Renal cortical epithelial cell (primary cell): ENCODE data around the gene POLN. TPM values are rescaled to one million over a fixed set of nuclear protein-coding genes. Genes with fewer than 3 reads are reported as not detected.

Source experiments
- DNase-seq: peaks from one replicate; pipeline ENCODE4 v3.0.0-alpha.2; 2011; ENCODE audit warnings: low read depth
- total RNA-seq: library from RNA; depleted of rRNA; stranded (reverse); fragments of >200 nt; gene quantifications from 2 replicates; pipeline ENCODE4 v1.2.3, GENCODE V29; 2014

The POLN gene
- total RNA-seq, 1 donor from 2014 or later: 5.5 TPM

- no peak for DNase-seq
These were observed 170.5 kb downstream of the POLN start for GRCh38 chr4:2071252-2071911.

- no peak for DNase-seq
These were observed 171.3 kb downstream of the POLN start for GRCh38 chr4:2070421-2071251.

DNA sequence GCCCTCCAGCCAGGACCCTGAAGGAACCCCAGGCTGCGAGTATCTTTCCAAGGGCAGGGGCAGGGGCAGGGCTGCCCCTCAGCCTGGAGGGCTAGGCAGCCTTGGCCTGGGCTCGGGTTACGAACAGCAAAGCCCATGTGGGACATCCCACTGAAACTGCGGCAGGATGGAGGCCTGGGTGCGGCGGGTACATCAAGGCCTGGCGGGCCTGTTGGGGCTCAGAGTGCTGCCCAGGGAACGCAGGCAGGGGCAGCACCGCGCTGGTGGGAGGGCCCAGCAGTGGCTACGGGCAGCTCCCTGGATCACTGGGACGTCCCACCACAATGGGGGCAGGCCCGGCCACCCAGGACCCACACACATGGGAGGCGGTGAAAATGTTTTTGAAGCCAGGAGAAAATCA is 171.9 kb downstream of the POLN start:
- DNase-seq: no peak

DNA sequence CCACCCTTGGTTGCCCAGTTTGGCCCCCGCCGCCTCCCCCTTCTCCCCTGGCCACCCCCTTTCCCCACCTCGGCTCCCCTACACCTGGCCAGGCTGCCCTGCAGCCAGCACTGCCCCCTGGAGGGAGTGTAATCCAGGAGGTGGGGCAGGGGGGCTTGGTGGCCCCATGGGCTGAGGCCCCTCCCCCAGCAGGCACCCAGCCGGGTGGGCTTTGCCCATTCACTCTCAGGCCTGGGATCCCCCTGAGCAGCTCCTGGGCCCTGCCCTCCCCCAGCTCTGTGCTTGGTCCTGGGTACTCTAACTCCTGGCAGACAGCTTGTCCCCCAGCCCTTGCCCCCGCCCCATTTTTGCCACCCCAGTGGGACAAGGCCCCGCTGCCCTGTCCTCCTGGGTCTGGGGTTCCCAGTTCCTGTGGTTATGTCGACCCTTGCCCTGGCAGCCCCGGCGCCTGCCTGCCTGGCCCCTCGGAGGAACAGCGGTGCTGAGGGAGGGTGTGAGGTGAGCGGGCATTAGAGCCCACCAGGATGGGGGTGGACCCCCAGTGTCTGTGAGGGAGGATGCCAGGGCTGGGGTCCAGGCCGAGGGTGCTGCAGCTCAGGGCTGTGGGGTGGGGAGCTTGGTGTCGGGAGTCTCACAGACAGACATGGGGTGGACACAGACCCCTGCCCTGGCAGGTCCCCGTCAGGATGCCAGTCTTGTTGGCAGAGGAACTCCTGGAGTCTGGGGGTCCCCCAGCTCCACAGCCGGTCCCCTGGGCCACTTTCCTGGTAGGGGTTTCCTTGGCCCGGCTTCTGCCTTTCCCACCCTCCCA is 172.6 kb downstream of the POLN start:
- DNase-seq: no peak

GRCh38 chr4:2068566-2068965 is 173.4 kb downstream of the POLN start:
- DNase-seq: no peak

DNA sequence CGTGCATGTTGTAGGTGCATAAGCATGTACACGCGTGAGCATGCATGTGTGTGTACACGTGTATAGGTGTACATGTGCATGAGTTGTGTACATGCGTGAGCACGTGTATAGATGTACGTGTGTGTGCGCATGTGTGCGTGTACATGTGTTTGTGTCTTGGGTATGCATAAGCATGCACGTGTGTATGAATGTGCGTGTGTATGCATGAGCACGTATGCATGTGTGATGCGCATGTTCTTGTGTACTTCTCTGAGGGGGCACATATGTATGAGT is 173.8 kb downstream of the POLN start:
- DNase-seq: no peak

- no peak for DNase-seq
These were observed 174.3 kb downstream of the POLN start for GRCh38 chr4:2067446-2068197.

- DNase-seq: no peak
These were observed 175.1 kb downstream of the POLN start for GRCh38 chr4:2066571-2067445.

DNA sequence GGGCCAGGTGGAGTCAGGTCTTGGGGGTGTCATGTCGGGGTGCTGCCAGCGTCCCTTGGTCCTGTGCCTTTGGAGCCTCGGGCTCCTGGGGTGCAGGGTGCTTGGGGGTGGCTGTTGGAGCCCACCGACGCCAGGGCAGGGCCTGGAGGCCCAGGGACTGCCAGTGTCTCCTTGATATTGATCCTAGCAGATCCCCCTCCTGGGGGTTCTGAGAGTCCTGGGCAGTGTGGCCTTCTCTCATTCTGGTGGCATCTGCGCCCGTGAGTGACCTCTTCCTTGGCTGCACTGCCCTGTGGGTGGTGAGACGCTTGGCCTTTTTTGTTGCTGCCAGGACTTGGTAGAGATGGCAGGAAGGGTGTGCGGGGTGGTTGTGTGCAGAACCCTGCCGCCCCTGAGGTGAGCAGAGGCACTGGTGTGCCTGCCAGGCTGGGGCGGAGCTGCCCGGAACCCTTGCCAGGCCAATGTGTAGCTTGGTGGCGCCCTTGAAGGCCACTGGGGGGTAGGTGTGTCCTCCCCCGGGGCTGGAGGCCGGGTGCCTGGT is 175.8 kb downstream of the POLN start:
- no peak for DNase-seq

GRCh38 chr4:2065106-2065930 is 176.6 kb downstream of the POLN start:
- DNase-seq: no peak

GRCh38 chr4:2064276-2064991 is 177.5 kb downstream of the POLN start:
- DNase-seq: no peak

DNA sequence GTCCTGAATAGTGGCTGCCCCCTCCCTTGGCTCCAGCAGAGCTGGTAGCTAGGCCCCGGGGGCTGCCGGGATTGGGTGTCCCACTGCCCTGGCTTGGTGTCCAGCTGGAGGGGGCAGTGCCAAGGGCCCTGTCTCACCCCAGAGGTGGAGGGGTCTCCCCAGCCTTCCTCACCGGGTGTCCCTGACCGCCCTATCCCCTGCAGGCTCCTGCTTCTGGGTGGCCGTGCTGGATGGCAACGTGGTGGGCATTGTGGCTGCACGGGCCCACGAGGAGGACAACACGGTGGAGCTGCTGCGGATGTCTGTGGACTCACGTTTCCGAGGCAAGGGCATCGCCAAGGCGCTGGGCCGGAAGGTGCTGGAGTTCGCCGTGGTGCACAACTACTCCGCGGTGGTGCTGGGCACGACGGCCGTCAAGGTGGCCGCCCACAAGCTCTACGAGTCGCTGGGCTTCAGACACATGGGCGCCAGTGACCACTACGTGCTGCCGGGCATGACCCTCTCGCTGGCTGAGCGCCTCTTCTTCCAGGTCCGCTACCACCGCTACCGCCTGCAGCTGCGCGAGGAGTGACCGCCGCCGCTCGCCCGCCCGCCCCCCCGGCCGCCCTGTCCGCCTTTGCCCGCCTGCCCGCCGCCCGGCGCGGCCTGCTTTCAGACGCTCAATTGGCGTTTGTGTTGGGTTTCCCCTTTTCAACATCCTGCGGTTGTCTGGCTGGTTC is 178.2 kb downstream of the POLN start:
- DNase-seq: no peak

DNA sequence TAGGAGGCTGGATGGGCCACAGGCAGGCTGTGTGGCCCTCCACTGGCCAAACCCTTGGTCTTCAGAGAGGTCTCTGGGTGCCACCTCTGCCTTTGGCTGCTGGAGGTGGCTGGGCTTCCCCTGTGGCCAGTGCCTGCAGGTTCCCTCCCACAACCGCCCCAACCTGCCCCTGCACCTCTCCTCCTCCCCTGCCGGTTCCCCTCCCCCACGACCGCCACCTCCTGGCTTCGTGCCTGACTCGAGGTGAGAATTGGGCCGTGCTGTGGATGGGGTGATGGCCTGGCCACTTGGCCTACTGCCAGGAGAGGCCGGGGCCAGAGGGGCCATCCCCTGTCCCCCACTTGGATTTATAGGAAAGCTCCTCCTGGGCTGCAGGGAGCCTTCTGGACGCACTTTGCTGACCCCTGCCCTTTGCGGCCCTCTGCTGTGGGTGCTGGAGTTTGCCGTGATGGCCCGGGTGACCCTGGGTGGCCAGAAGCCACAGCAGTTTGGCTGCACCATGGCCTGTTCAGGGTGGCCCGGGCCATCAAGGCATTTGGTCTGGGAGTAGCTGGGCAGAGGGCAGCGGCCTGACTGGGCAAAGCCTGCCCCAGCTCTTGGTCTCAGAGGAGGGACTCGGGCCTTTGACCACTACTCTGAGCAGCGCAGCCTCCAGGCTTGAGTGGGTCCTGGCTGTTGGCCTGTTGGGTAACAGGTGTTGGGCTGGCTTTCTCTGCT is 179.0 kb downstream of the POLN start:
- DNase-seq: no peak

DNA sequence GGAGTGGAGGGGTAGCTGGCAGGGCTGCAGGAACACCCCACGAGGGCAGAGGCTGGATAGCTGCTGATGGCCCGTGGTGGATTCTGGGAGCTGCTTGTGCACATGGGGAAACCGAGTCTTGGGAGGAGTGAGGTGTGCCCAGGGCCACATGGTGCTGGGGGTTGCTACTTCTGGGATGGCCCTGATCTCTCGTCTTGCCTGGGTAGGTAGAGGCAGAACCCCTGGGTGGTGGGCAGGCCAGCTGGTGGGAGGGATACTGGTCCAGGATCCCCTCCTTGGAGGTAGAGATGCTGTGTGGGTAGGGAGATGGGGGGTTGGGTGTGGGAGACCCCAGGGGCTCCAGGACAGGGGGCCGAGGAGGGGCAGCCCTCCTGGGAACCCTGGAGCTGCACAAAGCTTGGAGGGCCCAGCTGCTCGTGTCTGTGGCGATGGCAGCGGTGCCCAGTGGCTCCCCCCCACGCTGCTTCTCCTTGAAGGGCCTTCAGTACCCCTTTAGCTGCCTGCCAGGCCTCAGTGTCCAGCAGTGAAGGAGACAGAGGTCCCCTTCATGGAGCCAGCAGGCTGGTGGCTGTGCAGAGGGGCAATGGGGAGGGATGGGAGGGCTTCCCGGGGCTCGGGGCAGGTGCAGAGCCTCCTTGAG is 179.6 kb downstream of the POLN start:
- DNase-seq: no peak

GRCh38 chr4:2061186-2062131 is 180.5 kb downstream of the POLN start:
- DNase-seq: no peak

DNA sequence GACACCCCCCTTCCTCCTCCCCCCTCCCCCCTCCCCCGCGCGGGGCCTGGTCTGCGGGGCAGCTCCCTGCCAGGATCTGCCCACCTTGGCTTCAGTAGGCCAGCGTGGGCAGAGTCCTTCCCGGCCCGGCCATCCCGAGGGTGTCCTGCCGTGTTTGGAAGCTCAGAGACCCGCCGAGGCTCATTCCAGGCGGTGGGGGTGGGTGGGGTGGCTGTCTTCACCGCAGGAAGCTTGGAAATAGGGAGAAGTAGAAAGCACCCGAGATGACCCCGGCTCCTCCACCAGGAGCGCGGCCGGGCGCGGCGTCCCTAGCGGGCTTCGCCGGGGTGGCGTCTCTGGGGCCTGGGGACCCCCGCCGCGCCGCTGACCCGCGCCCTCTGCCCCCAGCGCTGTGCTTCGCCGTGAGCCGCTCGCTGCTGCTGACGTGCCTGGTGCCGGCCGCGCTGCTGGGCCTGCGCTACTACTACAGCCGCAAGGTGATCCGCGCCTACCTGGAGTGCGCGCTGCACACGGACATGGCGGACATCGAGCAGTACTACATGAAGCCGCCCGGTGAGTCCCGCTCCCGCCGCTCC is 181.2 kb downstream of the POLN start:
- no peak for DNase-seq
